SK-N-MC (cell line): Measurements from ENCODE around the gene ZNF747.

Source experiments
- EZH2 ChIP-seq: fragments of 200-600 bp; sonication (generic); IDR thresholded peaks from one replicate; pipeline ENCODE4 v1.6.1; 2017; ENCODE audit warnings: antibody characterized with exemption
- POLR2AphosphoS5 ChIP-seq: IDR thresholded peaks from 2 replicates; pipeline ENCODE4 v1.6.1; 2012; ENCODE audit warnings: mild to moderate bottlenecking, low read depth, low read length, borderline replicate concordance

GRCh38 chr16:30534368-30535105 lies at the start of gene ZNF747:
- TF ChIP-seq POLR2AphosphoS5: peak; percentile 86
- no peak for TF ChIP-seq EZH2
